Parathyroid adenoma (tissue), 2 donors: ENCODE results near the gene MSANTD1.
A peak's percentile ranks its signal among the peaks of the same experiment; 100 is the strongest.

Experiments used
- H2AFZ ChIP-seq: fragments of 300-600 bp; sonication (generic); one replicate; pipeline ENCODE4 v1.7.0; 2017; ENCODE audit warnings: antibody characterized with exemption, mild to moderate bottlenecking
- H3K27ac ChIP-seq: fragments of 300-600 bp; sonication (generic); one replicate; pipeline ENCODE4 v1.7.0; 2017
- H3K27me3 ChIP-seq: fragments of 300-600 bp; sonication (generic); one replicate; pipeline ENCODE4 v1.7.0; 2017; ENCODE audit warnings: low read length; ENCODE audit not compliant: control insufficient read depth, insufficient read depth
- H3K36me3 ChIP-seq: fragments of 300-600 bp; sonication (generic); one replicate; pipeline ENCODE4 v1.7.0; 2017; ENCODE audit warnings: low read length; ENCODE audit not compliant: control insufficient read depth, insufficient read depth
- H3K4me1 ChIP-seq: fragments of 300-600 bp; sonication (generic); one replicate; pipeline ENCODE4 v1.7.0; 2017; ENCODE audit warnings: control low read depth
- H3K4me2 ChIP-seq: fragments of 300-600 bp; sonication (generic); one replicate; pipeline ENCODE4 v1.7.0; 2017; ENCODE audit warnings: low read length
- H3K4me3 ChIP-seq: fragments of 300-600 bp; sonication (generic); one replicate; pipeline ENCODE4 v1.7.0; 2017; ENCODE audit warnings: low read depth, low read length
- H3K79me2 ChIP-seq: fragments of 300-600 bp; sonication (generic); one replicate; pipeline ENCODE4 v1.7.0; 2017; ENCODE audit warnings: control low read depth
- H3K9ac ChIP-seq: fragments of 300-600 bp; sonication (generic); one replicate; pipeline ENCODE4 v1.7.0; 2017; ENCODE audit warnings: mild to moderate bottlenecking
- H3K9me3 ChIP-seq: fragments of 300-600 bp; sonication (generic); one replicate; pipeline ENCODE4 v1.7.0; 2017; ENCODE audit warnings: low read length; ENCODE audit not compliant: control insufficient read depth
- CTCF ChIP-seq: fragments of 300-600 bp; sonication (generic); IDR thresholded peaks from one replicate; pipeline ENCODE4 v1.7.0; 2017; ENCODE audit warnings: antibody characterized with exemption, mild to moderate bottlenecking
- donor health status: primary hyperparathyroidism.

MSANTD1 gene

DNA sequence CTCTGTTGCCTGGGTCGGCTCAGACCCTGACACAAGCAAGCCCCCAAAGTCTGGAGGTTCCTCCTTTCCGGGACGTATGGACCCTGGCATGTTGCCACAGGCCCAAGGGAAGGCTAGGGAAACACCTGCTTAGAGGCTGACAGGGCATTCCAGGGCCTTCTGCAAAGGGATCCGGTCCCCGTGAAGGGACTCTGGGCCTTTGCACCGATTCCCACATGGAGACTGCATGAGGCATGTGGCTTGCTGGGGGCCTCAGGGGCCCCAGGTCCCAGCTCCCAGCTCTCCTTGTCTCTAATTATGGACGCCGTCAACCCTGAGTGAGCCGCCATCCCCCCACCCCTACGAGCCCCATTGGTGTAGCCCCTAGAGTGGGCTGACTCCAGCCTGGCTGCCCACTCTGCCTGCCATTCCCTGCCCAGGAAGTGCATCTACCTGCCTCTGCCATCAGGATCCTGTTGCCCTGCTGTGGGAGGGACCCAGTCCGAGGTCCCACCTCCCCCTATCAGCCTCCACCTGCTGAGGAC is 39.7 kb downstream of the MSANTD1 start:
- H3K4me2 ChIP-seq, result no peak overlapping the region
- H3K27ac ChIP-seq, result no peak overlapping the region
- TF ChIP-seq CTCF, result no peak
- no peak overlapping the region for H3K4me3 ChIP-seq
- H3K27me3 ChIP-seq, result no peaks in the 10 kb centered on the region
- no peak overlapping the region for H3K9ac ChIP-seq
- H2AFZ ChIP-seq, result no peak overlapping the region
- H3K4me1 ChIP-seq, result no peaks in the 10 kb centered on the region
- H3K36me3 ChIP-seq, result no peaks in the 10 kb centered on the region
- no peaks in the 10 kb centered on the region for H3K79me2 ChIP-seq
- no peaks in the 10 kb centered on the region for H3K9me3 ChIP-seq

GRCh38 chr4:3290476-3290875 is 41.5 kb downstream of the MSANTD1 start:
- H2AFZ ChIP-seq, result no peak overlapping the region
- H3K27me3 ChIP-seq, result no peaks in the 10 kb centered on the region
- H3K4me1 ChIP-seq, result no peaks in the 10 kb centered on the region
- no peak overlapping the region for H3K4me3 ChIP-seq
- no peak overlapping the region for H3K9ac ChIP-seq
- H3K9me3 ChIP-seq, result no peaks in the 10 kb centered on the region
- no peaks in the 10 kb centered on the region for H3K36me3 ChIP-seq
- no peaks in the 10 kb centered on the region for H3K79me2 ChIP-seq
- no peak for TF ChIP-seq CTCF
- H3K4me2 ChIP-seq, result no peak overlapping the region
- no peak overlapping the region for H3K27ac ChIP-seq

- Histone ChIP-seq H3K4me3 (no peak overlapping the region), H3K27ac (no peak overlapping the region), H3K9me3 (no peaks in the 10 kb centered on the region), H2AFZ (no peak overlapping the region), H3K27me3 (no peaks in the 10 kb centered on the region), H3K4me2 (peak overlapping the region; percentile 94), H3K79me2 (no peaks in the 10 kb centered on the region), H3K36me3 (no peaks in the 10 kb centered on the region), H3K9ac (no peak overlapping the region), H3K4me1 (no peaks in the 10 kb centered on the region)
- TF ChIP-seq CTCF, result no peak
Measured at GRCh38 chr4:3290889-3291321, 41.9 kb downstream of the MSANTD1 start.

DNA sequence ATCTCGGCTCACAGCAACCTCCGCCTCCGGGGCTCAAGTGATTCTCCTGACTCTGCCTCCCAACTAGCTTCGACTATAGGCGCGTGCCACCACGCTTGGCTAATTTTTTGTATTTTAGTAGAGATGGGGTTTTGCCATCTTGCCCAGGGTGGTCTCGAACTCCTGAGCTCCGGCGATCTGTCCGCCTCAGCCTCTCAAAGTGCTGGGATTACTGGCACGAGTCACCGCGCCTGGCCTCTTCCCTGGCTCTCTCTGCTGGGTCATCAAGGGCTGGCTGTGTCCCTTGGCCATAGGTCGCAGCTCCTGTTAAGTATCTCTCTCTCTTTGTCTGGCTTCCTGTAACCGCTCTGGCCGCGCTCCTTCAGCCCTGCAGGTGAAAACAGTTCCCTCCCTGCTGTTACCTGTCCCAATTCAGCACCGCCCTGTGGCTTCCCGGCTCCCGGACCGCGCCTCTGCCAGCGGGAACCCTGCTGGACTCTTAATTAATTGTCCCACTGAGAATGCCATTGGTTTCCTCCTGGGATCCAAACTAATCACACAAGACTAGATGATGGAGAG is 42.5 kb downstream of the MSANTD1 start:
- H3K27me3 ChIP-seq, result no peaks in the 10 kb centered on the region
- TF ChIP-seq CTCF, result no peak
- peak overlapping the region; percentile 83 for H3K4me3 ChIP-seq
- no peaks in the 10 kb centered on the region for H3K79me2 ChIP-seq
- no peaks in the 10 kb centered on the region for H3K4me1 ChIP-seq
- peak overlapping the region; percentile 94 for H3K4me2 ChIP-seq
- H3K36me3 ChIP-seq, result no peaks in the 10 kb centered on the region
- H2AFZ ChIP-seq, result peak overlapping the region; percentile 87
- H3K9ac ChIP-seq, result no peak overlapping the region
- no peaks in the 10 kb centered on the region for H3K9me3 ChIP-seq
- peak overlapping the region; percentile 86 for H3K27ac ChIP-seq

- Histone ChIP-seq H3K9ac (peak overlapping the region; percentile 6), H3K4me2 (peak overlapping the region; percentile 94), H3K4me3 (peak overlapping the region; percentile 83), H3K27me3 (no peaks in the 10 kb centered on the region), H3K4me1 (no peaks in the 10 kb centered on the region), H2AFZ (peak overlapping the region; percentile 87), H3K9me3 (no peaks in the 10 kb centered on the region), H3K79me2 (no peaks in the 10 kb centered on the region), H3K27ac (peak overlapping the region; percentile 86), H3K36me3 (no peaks in the 10 kb centered on the region)
- no peak for TF ChIP-seq CTCF
Measured at GRCh38 chr4:3291969-3292570, 43.1 kb downstream of the MSANTD1 start.
